GM19099 (cell line): ENCODE data around the gene NEMP2.

Source experiments
- POLR2A ChIP-seq: IDR thresholded peaks from 3 replicates; pipeline ENCODE4 v1.6.1; 2011; ENCODE audit warnings: low read depth; ENCODE audit not compliant: insufficient read length; ENCODE audit errors: extremely low read depth

NEMP2 gene

DNA sequence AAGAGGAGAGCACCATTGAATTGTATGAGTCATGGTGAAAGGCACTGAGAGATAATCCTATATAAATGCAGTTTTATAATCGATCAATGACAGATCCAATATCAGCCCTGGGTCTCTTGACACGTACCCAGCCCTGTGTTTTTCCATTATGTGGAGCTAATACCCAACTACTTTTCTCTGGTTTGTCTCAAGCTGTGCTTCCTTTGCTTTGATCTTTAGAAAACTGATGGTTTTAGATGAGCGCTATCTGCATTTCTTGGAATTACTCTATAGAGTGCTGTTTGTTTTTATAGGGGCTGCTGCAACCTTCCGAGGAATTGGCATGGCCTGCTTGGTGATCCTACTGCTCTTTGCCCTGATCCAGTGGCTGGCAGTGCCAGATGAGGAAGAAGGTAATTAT, 45.0 kb downstream of the NEMP2 start:
- no peak for TF ChIP-seq POLR2A

DNA sequence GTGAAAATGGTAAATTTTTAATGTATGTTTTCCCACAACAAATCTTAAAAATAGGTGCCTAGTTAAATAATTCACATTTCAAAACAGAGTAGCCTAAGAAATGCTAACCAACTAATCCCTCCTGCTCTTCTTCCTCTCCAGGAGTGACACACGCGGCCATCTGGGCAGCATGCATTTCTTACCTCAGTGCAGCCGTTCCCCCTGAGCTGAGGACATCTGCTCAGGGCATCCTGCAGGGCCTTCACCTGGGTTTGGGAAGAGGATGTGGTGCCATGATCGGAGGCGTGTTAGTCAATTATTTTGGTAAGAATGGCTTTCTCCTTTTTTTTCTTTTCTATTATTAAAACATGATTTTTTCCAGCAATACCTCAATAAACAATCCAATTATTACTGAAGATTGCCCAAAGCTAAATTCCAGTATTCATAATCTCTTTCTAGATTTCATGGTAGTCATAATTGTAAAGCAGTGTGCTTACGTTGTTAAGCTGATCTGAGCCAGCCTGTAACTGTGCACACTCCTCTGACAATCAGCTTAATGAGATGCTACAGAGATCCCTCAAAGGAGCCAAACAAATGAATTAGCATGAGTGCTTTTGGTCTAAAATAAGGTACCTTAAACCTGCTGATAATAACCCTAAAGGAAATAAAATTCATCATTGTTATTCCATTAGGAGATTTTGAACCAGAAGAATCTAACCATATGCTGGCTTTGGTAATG, 45.8 kb downstream of the NEMP2 start:
- no peak for TF ChIP-seq POLR2A

DNA sequence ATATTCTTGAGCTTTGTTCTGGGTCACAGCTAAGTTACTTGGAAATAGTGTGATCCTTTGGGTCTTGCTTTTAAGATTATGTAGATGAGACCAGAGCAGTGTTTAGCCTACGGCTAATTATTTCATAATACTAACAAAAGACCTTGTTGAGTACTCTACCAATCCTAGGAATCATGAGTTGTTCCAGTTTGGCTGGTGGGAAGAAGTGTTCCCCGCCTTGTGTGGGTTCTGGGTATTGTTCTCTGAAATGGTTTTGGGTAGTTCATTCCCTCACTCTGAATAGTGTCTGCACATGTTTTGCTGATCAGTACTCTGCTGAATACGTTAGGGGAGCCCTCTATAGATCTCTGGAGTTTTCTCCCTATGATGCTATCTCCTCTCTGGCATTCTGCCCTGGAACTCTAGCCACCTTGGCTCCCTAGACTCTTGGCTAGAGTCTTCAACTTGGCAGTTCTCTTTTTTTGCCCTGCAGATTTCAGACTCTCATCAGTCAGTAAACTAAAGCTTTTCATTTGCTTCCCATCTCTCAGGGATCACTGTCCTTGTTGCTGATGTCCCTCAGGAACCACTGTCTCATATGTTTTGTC, 48.4 kb downstream of the NEMP2 start:
- no peak for TF ChIP-seq POLR2A

DNA sequence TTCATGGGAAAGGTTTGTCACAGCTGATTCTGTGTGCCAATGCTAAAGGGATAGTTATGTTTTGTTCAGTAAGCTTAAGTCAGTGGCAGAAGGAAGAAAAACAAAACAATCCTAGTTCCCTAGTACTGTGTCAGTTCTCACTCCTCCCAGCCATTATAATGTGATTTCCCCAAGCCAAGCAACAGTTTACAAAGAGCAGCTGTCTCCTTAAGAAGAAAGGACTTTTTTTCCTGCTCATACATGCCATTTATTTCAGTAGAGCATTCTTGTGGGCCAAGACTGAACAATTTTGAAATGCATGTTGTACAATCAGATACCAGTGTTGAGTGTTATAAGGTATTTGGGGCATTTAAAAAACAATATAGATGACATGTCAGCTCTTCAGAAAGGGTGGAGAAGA, 52.1 kb downstream of the NEMP2 start:
- no peak for TF ChIP-seq POLR2A

DNA sequence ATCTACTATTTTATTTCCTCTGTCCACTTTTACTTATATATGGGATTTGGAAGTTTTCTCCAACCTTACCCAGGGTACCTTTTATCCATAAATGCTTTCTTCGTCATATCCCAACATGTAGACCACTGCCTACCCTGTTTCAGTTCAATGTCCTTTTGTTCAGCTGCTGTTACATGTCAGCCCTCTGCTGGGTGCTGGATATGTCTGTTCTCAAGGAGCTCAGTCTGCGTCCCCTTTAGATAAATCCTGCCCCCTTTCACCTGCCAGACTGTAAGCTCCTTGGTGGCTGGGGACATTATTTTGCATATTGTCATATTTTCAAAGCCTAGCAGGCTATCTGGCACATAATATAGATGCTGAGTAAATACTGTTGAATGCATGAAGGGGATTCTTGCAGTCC, 53.2 kb downstream of the NEMP2 start:
- no peak for TF ChIP-seq POLR2A

GRCh38 chr2:190478572-190479195, 55.8 kb downstream of the NEMP2 start:
- no peak for TF ChIP-seq POLR2A

GRCh38 chr2:190477661-190478454, 56.7 kb downstream of the NEMP2 start:
- no peak for TF ChIP-seq POLR2A

DNA sequence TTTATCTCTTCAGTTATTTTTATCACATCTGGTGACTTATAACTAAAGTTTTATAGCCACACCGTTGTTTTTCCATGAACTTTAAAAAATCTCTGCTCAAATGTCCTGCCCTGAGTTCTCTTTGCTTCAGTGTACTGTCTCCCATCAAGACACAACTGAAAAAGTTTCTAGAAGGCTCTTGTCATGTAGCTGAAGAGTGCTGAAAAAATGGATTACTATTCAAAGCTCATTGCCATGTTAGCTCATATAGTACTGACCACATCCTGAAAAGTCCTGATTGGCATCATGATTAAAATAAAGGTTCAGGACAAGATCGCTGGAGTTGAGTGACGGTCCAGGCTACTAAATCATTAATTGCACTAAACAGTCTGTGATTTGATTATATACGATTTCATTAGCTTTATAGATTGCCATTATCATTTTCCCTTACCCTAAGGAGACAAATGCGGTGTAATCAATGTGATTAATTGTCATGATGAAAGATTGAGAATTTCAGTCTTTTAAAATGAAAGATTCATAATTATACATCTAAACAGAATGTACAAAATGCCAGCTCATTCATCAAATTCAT, 64.2 kb downstream of the NEMP2 start:
- no peak for TF ChIP-seq POLR2A

- no peak for TF ChIP-seq POLR2A
Measured at GRCh38 chr2:190469771-190470170, 64.8 kb downstream of the NEMP2 start.

DNA sequence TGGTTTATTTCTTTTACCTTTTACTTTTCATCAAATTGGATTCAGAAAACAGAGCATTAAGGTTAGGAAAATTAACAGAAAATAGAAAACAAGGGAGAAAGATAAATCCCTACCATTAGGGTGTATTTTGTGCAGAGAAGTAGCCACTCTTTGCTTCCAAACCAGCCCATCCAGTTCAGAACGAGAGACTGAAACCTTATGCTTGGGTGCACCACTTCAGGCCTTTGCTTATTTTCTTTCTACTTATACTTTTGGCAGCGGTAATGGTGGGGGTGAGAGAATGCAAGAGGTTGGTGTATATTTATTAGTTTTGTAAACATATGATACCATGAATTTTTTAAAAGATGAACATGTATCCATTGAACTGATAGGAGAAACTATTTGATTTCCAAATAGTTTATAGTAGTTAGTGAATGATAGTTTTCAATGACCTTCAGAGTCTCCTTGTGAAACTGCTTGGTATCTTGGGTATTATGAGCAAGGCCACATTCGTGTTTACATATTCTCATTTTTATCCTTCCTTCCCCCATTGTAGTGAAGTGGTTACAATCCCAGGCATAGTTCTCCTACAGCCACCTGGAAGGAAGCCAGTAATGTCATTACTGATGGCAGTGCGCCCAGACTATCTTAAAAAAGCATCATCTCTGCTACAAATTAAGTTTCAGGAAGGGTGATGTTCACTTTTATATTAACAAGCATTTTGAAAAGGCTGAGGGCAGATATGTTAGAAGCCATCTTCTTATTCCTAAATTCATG, 65.5 kb downstream of the NEMP2 start:
- TF ChIP-seq POLR2A, result no peak

DNA sequence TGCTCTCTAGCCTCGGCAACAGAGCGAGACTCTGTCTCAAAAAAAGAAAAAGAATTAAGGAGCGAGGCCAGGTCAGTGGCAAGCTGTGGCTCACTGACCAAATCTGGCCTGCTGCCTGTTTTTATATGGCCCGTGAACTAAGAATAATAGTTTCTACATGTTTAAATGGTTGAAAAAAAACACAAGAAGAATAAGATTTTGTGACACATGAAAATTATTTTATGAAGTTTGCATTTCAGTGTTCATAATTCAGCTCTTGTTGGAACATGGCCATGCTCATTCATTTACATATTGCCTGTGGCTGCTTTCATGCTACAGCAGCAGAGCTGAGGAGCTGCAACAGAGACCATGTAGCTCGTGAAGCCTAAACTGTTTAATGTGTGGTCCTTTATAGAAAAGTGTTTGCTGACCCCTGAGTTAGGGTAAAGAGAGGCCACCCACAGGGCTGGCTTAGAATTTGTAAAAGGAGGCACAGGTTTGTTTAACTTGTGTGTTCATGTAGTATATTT, 66.9 kb downstream of the NEMP2 start:
- TF ChIP-seq POLR2A, result no peak

- no peak for TF ChIP-seq POLR2A
Measured at GRCh38 chr2:190466819-190467446, 67.6 kb downstream of the NEMP2 start.

- no peak for TF ChIP-seq POLR2A
Measured at GRCh38 chr2:190465060-190465459, 69.5 kb downstream of the NEMP2 start.

DNA sequence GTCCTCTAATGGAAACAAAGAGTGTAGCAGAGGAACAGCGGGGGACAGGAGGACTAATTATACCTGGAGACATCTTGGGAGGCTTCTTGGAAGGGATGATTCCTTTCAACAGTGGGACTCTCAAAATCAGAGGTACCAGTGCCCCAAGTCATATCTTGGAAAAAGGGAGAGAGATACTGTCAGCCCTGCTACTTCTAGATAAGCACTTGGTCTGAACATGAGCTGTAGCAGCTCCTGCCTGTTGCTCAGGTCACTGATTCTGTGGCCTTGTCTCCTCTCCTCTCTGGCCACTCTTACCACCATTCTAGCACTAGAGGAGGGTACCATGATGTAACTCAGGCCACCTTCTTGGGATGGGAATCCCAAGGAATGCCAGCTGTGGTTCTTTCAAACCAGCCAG, 71.9 kb downstream of the NEMP2 start:
- no peak for TF ChIP-seq POLR2A
